ENCODE data around the gene SYT17.
A peak's percentile ranks its signal among the peaks of the same experiment; 100 is the strongest.

The SYT17 gene

DNA sequence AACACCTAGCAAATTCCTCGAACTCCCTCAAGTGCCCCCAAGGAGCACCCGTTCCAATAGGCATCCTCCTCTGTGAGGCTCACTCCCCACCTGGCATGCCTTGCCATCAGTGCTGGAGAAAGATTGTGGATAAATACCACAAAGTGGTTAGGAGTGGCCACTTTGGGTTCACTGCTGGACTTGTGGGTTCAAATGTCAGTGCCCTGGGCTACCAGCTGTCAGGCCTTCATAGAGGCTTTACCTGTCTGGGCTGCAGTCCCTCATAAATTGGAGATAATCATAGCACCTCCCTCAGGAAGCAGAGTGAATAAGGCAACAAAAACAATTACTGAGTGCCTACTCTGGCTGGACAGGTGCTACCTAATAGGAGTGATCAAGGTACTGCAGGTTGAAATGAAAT, 1.5 kb upstream of the SYT17 start:
- TF ChIP-seq, protein P1, sequence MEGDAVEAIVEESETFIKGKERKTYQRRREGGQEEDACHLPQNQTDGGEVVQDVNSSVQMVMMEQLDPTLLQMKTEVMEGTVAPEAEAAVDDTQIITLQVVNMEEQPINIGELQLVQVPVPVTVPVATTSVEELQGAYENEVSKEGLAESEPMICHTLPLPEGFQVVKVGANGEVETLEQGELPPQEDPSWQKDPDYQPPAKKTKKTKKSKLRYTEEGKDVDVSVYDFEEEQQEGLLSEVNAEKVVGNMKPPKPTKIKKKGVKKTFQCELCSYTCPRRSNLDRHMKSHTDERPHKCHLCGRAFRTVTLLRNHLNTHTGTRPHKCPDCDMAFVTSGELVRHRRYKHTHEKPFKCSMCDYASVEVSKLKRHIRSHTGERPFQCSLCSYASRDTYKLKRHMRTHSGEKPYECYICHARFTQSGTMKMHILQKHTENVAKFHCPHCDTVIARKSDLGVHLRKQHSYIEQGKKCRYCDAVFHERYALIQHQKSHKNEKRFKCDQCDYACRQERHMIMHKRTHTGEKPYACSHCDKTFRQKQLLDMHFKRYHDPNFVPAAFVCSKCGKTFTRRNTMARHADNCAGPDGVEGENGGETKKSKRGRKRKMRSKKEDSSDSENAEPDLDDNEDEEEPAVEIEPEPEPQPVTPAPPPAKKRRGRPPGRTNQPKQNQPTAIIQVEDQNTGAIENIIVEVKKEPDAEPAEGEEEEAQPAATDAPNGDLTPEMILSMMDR (conservative IDR thresholded peaks at IDR 0.05), result no peak
- TF ChIP-seq ZFX (IDR thresholded peaks at IDR 0.05), result no peak
- no peak overlapping the region for H3K27ac ChIP-seq

DNA sequence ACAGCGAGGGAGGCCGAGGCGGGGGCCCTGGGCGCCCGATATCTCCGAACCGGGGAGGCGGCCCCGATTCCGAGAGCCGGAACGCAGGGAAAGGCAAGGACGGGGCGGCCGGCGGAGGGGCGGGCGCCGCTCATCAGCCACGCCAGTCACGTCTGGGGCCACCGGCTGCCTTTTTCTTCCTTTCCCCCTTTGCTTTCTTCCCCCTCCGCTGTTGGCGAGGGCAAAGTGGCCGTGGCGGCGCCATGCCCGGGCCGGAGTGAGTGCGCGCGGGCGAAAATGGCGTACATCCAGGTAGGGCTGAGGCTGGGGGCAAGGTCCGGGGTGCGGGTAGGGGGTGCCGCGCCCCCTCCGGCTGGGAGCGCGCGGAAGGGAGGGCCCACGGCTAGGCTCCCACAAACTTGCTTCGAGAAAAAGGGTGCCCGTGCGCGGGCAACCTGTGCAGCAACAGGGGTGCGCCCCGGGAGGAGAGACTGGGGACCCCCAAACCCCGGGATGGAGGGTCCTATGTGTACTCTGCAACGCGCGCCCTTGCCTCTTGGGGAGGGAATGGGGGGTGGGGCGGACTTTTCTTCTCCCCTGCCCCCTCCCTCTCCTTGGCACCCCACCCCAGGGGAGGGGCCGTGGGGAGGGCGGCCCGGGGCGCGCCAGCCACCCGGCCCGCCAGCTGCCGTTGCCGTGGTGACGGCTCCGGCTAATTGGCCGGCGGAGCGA, 486 bp downstream of the SYT17 start:
- TF ChIP-seq, protein P1 (conservative IDR thresholded peaks at IDR 0.05), result no peak
- no peak for TF ChIP-seq ZFX (IDR thresholded peaks at IDR 0.05)
- peak overlapping the region; percentile 41 for H3K27ac ChIP-seq

DNA sequence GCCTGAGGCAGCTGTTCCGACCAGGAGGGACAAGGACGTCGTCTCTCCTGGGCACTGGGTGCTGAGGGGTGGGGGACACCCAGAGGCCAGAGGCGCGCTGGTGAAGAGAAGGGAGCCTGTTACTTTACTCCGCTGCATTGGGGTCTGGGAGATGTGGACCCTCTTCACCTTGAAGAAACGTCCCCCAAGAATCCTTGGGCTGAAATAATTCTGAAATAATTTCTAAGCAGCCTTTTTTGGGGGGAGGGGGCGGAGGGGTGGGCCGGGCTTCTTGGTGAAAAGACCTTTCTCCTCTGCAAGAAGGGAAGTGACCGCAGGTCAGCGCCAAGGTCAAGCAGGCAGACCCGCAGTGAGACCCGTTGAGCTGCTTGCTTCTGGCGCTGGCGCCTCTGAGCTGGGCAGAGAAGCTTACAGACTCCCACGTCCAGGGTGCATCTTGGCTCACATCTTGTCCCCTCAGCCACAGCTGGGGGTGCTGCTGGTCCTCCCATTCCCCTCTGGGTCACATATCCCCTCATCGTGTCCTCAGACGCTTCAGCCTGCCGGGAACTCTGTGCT, 1.1 kb downstream of the SYT17 start:
- TF ChIP-seq, protein P1 (conservative IDR thresholded peaks at IDR 0.05), result no peak
- no peak for TF ChIP-seq ZFX (IDR thresholded peaks at IDR 0.05)
- no peak overlapping the region for H3K27ac ChIP-seq

DNA sequence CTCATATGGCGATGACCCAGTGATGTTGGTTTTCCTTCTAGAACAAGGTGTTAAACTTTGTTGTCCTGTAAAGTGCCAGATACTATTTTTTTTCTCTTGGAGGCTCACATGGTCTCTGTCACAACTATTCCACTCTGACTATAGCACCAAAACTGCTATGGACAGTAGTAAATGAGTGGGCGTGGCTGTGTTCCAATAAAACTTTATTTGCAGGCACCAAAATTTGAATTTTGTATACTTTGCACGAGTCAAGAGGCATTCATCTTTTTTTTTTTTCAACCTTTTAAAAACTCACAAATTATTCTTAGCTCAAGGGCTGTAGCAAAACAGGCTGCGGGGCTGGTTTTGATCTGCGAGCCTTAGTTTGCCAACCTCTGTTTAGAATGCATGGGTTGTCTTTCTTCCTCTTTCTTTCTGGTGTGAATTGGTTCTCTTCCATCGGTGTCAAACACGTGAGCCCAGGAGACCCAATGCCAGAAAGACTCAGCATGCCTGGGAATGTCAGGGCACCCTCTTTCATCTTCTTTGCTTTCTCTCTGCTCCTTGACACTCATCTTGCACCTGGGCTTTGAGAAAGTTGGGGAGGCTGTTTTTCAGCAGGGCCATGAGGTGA, 2.1 kb downstream of the SYT17 start:
- no peak for TF ChIP-seq ZFX (IDR thresholded peaks at IDR 0.05)
- TF ChIP-seq, protein P1 (conservative IDR thresholded peaks at IDR 0.05), result no peak
- H3K27ac ChIP-seq, result no peak overlapping the region

DNA sequence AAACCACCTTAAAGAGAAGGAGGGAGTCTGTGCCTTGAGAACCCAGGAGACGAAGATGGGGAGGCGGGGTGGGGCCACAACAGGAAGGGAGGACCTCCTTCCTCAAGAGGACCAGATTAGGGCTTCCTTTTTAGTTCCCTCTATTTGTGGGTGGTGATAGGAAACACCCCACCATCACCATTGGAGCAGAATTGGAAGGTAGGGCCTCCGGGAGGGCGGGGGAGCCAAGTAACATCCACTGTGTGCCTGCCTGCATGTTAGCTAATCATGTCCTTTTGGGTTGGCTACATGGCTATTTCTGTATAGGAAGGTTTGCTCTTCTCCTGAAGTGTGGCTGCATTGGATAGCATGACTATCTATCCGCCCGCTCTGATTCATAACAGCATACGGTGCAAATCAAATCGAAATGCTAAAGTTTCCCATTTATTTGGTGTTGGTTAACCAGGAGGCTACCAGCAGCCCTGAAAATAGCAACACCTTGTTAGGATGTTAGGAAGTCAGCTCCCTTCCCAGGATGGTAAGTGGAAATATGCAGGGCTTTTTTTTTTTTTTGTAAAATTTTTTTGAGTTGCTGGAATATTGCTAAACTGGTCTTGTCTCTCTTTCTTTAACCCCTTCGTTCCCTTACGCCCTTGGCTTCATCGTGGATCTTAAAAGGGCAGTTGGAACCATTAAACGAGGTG, 4.2 kb downstream of the SYT17 start:
- no peak overlapping the region for H3K27ac ChIP-seq

DNA sequence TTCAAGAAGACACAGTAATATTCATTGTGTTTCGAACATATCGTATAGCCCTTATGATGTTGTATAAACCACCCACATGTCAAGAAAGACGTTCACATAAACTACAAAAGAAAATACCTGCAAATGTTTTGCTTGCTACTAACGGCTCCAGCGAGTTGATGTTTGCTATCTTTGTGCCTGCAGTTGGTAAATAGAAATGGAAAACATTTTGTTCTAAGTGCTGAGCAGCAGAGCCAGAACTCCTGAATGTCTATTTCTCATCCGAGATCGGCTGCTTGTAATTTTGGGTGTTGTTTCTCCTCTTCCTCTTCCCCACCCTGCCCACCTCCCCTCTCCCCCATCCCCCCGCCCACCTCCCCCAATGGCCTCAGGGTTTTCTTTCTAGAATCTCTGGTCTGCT, 5.0 kb downstream of the SYT17 start:
- H3K27ac ChIP-seq, result no peak overlapping the region
- TF ChIP-seq ZFX (IDR thresholded peaks at IDR 0.05), result no peak
- TF ChIP-seq, protein P1 (conservative IDR thresholded peaks at IDR 0.05), result no peak

More for the DNA sequence above, 4.2 kb downstream of the SYT17 start:
- TF ChIP-seq ZFX (IDR thresholded peaks at IDR 0.05), result no peak
- TF ChIP-seq, protein P1 (conservative IDR thresholded peaks at IDR 0.05), result no peak

Measured in C4-2B (cell line).